HPDE6-E6E7 (cell line): ENCODE results near the gene MOB1B.
A peak's percentile ranks its signal among the peaks of the same experiment; 100 is the strongest.
"Not testable (repeated sequence)": the region's sequence is repeated elsewhere in the genome, so short reads cannot be mapped to it uniquely, and the experiment has no call there.

Source experiments
- DNase-seq: peaks from one replicate; pipeline ENCODE4 v3.0.0; 2011; ENCODE audit warnings: missing footprints; ENCODE audit errors: extremely low spot score

Gene MOB1B

GRCh38 chr4:70956549-70957210 lies 54.5 kb downstream of the MOB1B start:
- no peak for DNase-seq

- no peak for DNase-seq
Measured at GRCh38 chr4:70958681-70959080, 56.5 kb downstream of the MOB1B start.

DNA sequence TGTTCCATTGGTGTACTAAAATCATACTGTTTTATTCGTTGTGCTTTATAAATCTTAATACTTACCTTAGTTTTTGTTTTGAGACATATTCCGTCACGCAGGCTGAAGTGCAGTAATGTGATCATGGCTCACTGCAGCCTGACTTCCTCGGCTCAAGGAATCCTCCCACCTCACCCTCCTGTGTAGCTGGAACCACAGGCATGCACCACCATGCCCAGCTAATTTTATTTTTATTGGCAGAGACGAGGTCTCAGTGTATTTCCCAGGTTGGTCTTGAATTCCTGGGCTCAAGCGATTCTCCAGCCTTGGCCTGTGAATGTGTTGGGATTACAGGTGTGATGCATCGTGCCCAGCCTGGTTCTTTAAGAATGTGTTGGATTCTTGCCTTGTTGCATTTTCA lies 66.9 kb downstream of the MOB1B start:
- no peak for DNase-seq

DNA sequence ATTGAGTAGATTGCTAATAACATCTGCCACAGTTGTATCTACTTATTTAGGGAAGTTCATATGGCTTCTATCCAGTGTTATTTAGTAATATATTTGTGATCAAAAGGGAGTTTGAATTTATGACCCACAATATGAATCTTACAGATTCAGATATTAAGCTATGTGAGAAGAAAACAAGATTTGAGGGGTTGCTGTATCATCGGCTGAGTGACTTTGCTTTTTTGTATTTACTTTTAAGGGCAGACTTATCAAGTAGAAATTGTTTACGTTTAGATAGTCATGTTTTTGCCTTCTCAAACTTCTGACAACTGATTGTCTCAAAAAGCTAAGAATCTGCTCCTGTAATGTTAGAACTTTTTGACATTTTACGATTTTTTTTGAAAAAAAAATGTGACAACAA lies 74.1 kb downstream of the MOB1B start:
- DNase-seq = no peak

GRCh38 chr4:70979445-70980008 lies 77.4 kb downstream of the MOB1B start:
- DNase-seq = no peak

GRCh38 chr4:70980196-70980595 lies 78.0 kb downstream of the MOB1B start:
- no peak for DNase-seq

DNA sequence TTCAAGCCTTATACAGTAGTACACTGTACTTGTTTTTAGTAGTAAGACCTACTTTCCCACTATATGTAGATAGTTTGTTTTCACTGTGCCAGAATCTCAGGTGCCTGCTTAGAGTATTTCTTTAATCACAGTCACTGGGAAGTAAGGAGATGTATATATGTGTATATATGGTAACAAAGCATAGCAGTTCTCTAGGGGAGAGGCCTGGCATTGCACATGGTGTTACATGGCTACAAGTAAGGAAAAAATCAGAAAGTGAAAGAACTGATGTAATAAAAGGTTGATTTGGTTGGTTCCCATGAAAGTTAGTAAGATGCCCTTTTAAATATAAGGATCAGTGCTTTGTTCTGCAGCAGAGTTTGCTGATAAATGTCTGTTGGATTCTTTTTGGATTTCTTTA lies 81.9 kb downstream of the MOB1B start:
- DNase-seq = no peak

- DNase-seq = no peak
Measured at GRCh38 chr4:70984589-70984988, 82.4 kb downstream of the MOB1B start.

DNA sequence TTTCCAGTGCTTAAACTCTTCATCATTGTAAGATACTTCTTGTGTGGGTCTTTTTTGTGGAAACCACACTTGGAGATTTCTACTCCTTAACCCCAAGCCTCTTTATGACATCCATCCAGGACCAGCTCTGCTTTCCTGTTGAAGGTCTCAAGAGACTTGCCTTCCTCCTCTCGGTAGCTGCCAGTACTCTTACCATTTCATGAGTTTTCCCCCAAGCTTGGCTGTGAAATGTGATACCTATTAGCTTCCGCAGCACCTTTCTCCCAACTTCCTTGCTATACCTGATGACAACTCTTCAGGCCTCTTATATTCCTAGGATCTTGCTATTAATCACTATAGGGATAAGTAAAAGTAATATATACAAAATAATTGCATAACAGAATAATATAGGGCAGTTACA lies 89.4 kb downstream of the MOB1B start:
- DNase-seq = no peak

DNA sequence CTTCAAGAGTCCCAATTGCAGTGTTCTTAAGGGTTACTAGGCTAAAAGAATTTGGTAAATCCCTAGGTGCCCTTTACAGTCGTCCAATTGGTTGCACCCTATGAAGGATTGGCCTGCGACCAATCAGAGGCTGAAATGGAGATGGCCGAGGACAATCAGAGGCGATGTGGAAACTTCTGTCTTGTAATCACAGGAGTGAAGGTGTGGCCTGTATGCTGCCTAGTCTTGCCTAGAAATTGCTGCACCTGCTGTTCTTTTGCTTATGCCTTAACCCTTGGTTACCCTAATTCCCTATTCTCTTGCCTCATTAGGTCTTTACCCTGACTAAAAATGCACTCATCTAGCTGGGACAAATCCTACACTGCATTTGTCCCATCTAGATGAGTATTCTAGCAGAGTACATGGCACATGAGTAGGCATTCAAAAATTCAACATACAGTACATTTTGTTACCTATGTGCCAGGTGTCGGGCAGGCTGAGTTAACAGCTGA lies 90.3 kb downstream of the MOB1B start:
- DNase-seq = no peak

DNA sequence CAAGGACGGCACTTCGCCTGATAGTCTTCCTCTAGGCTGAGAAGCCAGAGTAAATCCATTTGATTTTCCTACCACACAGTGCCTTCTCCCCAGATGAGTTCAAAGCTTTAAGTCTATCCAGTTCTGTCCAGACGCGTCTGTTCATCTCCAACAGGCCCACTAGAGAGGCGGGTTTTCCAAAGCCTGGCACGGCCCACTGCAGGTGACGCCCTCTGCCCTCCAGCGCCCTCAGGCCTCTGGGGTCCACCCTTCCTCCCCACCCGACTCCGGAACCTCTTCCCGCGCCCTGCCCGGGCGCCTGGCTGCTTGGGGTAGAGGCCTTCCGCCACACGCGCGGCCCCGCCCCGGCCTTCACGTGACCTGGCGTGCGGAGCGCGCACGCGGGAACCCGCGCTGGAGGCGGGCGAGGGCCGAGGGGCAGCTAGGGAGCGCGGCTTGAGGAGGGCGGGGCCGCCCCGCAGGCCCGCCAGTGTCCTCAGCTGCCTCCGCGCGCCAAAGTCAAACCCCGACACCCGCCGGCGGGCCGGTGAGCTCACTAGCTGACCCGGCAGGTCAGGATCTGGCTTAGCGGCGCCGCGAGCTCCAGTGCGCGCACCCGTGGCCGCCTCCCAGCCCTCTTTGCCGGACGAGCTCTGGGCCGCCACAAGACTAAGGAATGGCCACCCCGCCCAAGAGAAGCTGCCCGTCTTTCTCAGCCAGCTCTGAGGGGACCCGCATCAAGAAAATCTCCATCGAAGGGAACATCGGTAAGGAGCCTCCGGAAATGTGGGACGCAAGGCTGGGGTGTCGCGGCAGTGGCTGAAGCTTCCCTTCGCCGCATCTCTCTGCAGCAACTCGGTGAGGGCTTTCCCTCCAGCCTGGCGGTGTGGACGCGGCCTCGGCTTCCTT lies 91.3 kb downstream of the MOB1B start, which contains the start of gene DCK:
DCK (plus strand) TSS at position 469 of the 888 bp plus-strand sequence; CDS start at position 656, 187 bp downstream.
- DNase-seq = peak; percentile 69

DNA sequence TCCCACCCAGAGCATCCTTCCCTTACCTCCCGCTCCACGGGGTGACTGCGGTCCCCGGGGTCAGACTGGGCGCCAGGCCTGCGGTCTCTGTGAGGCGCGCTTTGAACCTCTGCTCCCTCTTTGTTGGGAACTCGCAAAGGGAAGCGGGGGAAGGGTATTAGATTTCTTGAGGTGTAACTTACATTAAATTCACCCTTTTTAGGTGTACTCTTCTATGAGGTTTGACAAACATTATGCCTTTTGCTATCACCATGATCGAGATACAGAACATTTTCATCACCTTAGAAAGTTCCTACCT lies 91.8 kb downstream of the MOB1B start:
- DNase-seq = no peak

DNA sequence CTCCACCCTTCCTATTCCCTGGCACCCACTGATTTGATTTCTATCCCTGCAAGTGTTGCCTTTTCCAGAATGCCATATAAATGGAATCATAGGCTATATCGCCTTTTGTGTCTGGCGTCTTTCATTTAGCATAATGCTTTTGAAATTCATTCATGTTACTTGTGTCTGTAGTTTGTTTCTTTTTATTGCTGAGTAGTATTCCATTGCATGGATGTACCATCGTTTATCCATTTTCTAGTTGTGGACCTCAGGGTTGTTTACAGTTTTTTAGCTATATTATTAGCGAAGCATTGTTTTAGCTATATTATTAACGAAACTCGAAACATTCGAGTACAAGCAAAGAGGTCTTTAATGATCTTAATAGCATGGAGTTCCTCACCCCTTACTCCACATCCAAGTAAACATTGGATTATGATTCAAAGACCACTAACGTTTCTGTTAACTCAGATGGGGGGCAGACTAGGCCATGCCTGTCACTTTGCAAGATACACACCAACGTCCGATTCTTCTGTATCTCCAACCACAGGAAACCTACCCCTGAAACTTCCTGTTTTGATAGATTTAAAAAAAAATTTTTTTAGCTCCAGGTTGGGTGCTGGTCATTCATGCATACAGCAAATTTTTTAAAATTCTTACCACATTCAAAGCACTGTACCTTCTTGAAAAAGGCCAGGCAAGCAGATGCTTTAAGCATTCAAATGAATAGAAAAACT lies 92.4 kb downstream of the MOB1B start:
- DNase-seq = no peak

DNA sequence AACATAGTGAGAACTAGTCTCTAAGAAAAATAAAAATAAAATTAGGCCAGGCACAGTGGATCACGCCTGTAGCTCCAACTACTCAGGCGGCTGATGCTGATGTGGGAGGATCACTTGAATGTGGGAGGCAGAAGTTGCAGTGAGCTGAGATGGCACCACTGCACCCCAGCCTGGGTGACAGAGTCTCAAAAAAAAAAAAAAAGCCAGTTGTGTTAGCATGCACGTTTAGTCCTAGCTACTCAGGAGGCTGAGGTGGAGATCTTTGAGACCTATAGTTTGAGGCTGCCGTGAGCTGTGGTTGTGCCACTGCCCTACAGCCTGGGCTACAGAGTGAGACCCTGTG lies 93.8 kb downstream of the MOB1B start:
- no peak for DNase-seq

DNA sequence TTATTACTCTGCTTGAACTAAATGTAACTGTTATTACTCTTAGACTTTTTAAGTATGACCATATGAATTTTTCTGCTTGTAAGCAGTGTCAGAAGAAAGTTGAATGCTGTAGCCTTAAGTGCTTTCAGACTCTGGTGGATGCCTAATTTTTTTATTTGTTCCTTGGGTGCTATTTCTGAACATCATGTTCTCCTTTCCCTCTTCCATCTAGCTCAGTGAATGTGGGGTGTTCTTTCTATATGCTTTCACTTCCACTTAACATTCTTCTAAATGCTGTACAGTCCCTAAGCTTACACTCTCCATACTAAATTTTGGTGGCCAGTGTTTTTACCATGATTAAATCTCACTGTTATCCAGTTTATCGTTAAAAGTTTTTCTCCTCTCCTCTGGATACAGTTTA lies 94.9 kb downstream of the MOB1B start:
- no peak for DNase-seq

GRCh38 chr4:70997546-70997945 lies 95.4 kb downstream of the MOB1B start:
- no peak for DNase-seq

DNA sequence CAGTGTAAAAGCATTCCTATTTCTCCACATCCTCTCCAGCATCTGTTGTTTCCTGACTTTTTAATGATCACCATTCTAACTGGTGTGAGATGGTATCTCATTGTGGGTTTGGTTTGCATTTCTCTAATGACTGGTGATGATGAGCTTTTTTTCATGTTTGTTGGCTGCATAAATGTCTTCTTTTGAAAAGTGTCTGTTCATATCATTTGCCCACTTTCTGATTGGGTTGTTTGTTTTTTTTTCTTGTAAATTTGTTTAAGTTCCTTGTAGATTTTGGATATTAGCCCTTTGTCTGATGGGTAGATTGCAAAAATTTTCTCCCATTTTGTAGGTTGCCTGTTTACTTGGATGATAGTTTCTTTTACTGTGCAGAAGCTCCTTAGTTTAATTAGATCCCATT lies 97.5 kb downstream of the MOB1B start:
- DNase-seq = not testable (repeated sequence)

DNA sequence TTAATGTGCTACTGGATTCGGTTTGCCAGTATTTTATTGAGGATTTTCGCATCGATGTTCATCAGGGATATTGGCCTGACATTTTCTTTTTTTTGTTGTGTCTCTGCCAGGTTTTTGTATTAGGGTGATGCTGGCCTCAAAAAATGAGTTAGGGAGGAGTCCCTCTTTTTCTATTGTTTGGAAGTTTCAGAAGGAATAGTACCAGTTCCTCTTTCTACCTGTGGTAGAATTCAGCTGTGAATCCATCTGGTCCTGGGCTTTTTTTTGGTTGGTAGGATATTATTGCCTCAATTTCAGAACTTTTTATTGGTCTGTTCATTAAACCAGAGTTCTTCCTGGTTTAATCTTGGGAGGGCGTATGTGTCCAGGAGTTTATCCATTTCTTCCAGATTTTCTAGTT lies 99.2 kb downstream of the MOB1B start:
- not testable (repeated sequence) for DNase-seq

GRCh38 chr4:71004281-71004851 lies 102.2 kb downstream of the MOB1B start:
- DNase-seq = no peak

GRCh38 chr4:71005025-71005424 lies 102.9 kb downstream of the MOB1B start:
- not testable (repeated sequence) for DNase-seq

DNA sequence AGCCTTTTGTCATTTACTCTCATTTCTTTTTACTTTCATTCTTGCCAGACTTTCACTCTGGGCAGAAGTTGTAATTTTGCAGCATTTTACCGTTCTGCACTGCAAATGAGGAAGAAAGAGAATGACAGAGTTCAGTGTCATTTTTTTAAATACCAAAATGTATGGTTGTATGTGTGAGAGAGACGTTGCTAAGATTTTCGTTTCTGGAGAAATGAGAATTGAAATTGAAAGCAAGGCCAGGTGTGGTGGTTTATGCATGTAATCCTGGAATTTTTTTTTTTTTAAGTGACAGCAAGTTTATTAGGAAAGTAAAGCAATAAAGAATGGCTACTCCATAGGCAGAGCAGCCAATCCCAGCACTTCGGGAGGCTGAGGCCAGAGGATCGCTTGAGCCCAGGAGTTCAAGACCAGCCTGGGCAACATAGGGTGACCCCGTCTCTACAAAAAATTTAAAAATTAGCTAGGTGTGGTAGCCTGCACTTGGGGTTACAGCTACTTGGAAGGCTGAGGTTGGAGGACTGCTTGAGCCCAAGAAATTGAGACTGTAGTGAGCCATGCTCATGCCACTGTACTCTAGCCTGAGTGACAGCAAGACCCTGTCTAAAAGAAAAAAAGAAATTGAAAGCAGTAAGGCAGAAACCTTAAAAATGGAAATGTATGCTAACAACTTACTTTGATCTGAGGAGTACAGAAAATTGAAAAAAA lies 104.2 kb downstream of the MOB1B start:
- DNase-seq = no peak
